Superior temporal gyrus (tissue), 1 donor: ENCODE data around the gene TSPAN33.
"Not testable (repeated sequence)": the region's sequence is repeated elsewhere in the genome, so short reads cannot be mapped to it uniquely, and the experiment has no call there.

Source experiments
- DNase-seq: peaks from one replicate; pipeline ENCODE4 v3.0.0-alpha.2; 2016; ENCODE audit errors: extremely low spot score

The TSPAN33 gene

GRCh38 chr7:129144095-129144833 lies at the start of gene TSPAN33:
TSS of gene TSPAN33 (plus strand) at chr7:129144707. CDS start at chr7:129144981, 274 bp downstream.
- DNase-seq, result peak; percentile 87

GRCh38 chr7:129095258-129095657 lies 49.2 kb upstream of the TSPAN33 start:
- no peak for DNase-seq

- DNase-seq, result no peak
Observed at GRCh38 chr7:129098409-129099084, 46.0 kb upstream of the TSPAN33 start.

- no peak for DNase-seq
Observed at GRCh38 chr7:129100827-129101166, 43.7 kb upstream of the TSPAN33 start.

GRCh38 chr7:129101746-129102145 lies 42.8 kb upstream of the TSPAN33 start:
- no peak for DNase-seq

- DNase-seq, result no peak
Observed at GRCh38 chr7:129103561-129104324, 40.8 kb upstream of the TSPAN33 start.

GRCh38 chr7:129108581-129108980 lies 35.9 kb upstream of the TSPAN33 start:
- no peak for DNase-seq

- no peak for DNase-seq
Observed at GRCh38 chr7:129110258-129110981, 34.1 kb upstream of the TSPAN33 start.

- no peak for DNase-seq
Observed at GRCh38 chr7:129110982-129111376, 33.5 kb upstream of the TSPAN33 start.

GRCh38 chr7:129115676-129116075 lies 28.8 kb upstream of the TSPAN33 start:
- DNase-seq, result no peak

- no peak for DNase-seq
Observed at GRCh38 chr7:129118182-129118581, 26.3 kb upstream of the TSPAN33 start.

GRCh38 chr7:129118976-129119375 lies 25.5 kb upstream of the TSPAN33 start:
- no peak for DNase-seq

- DNase-seq, result not testable (repeated sequence)
Observed at GRCh38 chr7:129121501-129122077, 22.9 kb upstream of the TSPAN33 start.

GRCh38 chr7:129122078-129122750 lies 22.3 kb upstream of the TSPAN33 start:
- DNase-seq, result no peak

GRCh38 chr7:129122751-129123509 lies 21.6 kb upstream of the TSPAN33 start:
- DNase-seq, result no peak

- DNase-seq, result no peak
Observed at GRCh38 chr7:129123510-129123857, 21.0 kb upstream of the TSPAN33 start.

- no peak for DNase-seq
Observed at GRCh38 chr7:129126314-129126713, 18.2 kb upstream of the TSPAN33 start.

- no peak for DNase-seq
Observed at GRCh38 chr7:129127154-129127553, 17.4 kb upstream of the TSPAN33 start.

- DNase-seq, result no peak
Observed at GRCh38 chr7:129127601-129128000, 16.9 kb upstream of the TSPAN33 start.

GRCh38 chr7:129134356-129134987 lies 10.0 kb upstream of the TSPAN33 start:
- DNase-seq, result no peak
